K562 (cell line): ENCODE measurements around the gene GINS3.

Experiments
- ETS1 ChIP-seq: conservative IDR thresholded peaks from 2 replicates; pipeline ENCODE4 v1.6.1; 2011; ENCODE audit warnings: low read depth, mild to moderate bottlenecking, low read length; ENCODE audit not compliant: control insufficient read depth
- NCOA4 ChIP-seq: fragments of 450-650 bp; IDR thresholded peaks from 2 replicates; pipeline ENCODE4 v1.6.1; 2018; ENCODE audit warnings: mild to moderate bottlenecking; ENCODE audit not compliant: partially characterized antibody
- RAD21 ChIP-seq, 2 experiments: fragments of 250-450 bp in 1 of 2; fragments of 450-650 bp in 1 of 2; sonication (Bioruptor Pico) in 1 of 2; formaldehyde crosslinking in 1 of 2; IDR thresholded peaks in 1 of 2; conservative IDR thresholded peaks in 1 of 2; 2 replicates each; pipeline versions ENCODE4 v1.4.0 to v1.8.0; 2020 to 2022; ENCODE audit warnings: mild to moderate bottlenecking in 2 of 2, moderate library complexity in 1 of 2
- TCF3 ChIP-seq: sonication (generic); formaldehyde crosslinking; IDR thresholded peaks from 2 replicates; pipeline ENCODE4 v1.4.0; 2020; ENCODE audit warnings: mild to moderate bottlenecking, missing genetic modification reagents
- ZBTB33 ChIP-seq: sonication (generic); formaldehyde crosslinking; IDR thresholded peaks from 2 replicates; pipeline ENCODE4 v1.8.1; 2023; ENCODE audit warnings: mild to moderate bottlenecking, missing genetic modification reagents

- no peak for TF ChIP-seq RAD21 (CRISPR knock-in tag; conservative IDR thresholded peaks at IDR 0.05 in 1 of 2, IDR thresholded peaks at IDR 0.05 in 1 of 2)
- TF ChIP-seq ZBTB33 = no peak
- TF ChIP-seq NCOA4 = no peak
- no peak for TF ChIP-seq ETS1
- TF ChIP-seq TCF3 (CRISPR knock-in tag) = no peak
Measured at GRCh38 chr16:58418026-58418425, 25.8 kb downstream of the GINS3 start.
